ENCODE results near the gene CLDND2. TPM values are rescaled to one million over a fixed set of nuclear protein-coding genes. Genes with fewer than 3 reads are reported as not detected.

Gene CLDND2
- total RNA-seq, 1 experiment from 2014 or later = not detected

DNA sequence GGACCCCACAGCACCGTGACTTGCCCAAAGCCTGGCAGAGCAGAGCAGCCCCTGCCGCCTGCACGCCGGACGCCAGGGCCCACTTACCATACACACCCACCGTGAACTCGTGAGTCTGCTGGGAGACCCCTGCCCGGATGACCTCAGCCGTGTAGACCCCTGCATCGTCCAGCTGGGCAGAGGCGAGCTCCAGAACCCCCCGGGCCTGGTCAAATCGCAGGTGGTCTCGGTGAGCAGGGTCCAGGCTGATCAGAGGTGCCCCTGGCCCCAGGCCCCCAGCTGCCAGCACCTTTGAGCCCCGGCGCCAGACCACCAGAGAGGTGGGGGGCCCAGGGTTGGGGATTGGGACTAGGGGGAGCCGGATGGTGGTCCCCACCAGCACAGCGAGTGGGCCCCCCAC, 27.7 kb downstream of the CLDND2 start:
- DNase-seq (ENCODE audit: low read depth, low spot score) = no peak
- in situ Hi-C loops (cut with HindIII; ENCODE audit: low pct_unique_long_range_greater_than_20kb, low sequenced_read_pairs) = no loop called here

DNA sequence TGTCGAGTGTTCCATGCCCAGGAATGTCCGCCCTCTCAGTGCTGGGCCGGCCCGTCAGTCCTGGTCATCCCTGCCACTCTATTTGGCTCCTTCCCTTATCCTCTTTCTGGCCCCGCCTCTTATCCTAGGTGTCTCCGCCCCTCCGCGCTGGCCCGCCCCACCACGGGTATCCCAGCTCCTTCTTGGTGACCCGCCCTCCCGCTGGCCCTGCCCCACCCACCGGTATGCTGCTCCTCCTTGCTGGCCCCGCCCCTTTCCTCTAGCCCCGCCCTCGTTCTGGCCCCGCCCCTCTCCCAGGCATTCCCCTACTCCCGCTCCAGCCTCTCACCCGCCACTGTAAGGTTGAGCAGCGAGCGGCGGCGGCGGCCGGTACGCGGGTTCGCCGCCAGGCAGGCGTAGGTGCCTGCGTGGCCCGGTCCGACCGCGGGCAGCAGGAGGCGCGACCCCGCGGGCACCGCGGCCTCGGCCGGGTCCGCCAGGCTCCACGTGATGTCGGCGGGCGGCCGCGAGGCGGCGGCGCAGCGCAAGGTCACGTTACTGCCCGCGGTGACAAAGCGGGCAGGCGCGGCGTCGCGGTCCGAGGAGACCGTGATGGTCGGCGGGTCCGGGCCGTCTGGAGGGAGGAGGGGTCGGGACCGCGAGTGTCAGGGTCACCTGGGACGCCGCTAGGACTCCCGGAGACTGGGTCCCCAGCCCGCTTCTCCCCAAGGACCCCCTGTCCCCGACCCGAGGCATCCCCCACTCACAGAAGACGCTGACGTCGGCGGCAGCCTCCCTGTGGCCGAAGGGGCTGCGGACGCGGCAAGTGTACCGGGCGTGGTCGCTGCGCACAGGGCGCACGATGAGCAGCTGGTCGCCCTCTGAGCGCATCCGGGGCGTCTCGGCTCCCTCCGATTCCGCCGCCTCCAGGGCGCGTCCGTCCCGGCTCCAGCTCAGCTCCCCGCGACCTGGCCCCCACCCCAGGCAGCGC, 28.8 kb downstream of the CLDND2 start:
- DNase-seq (ENCODE audit: low read depth, low spot score) = peak; percentile 95
- in situ Hi-C loops (cut with HindIII; ENCODE audit: low pct_unique_long_range_greater_than_20kb, low sequenced_read_pairs) = no loop called here

- no peak for DNase-seq (ENCODE audit: low read depth, low spot score)
- in situ Hi-C loops (cut with HindIII; ENCODE audit: low pct_unique_long_range_greater_than_20kb, low sequenced_read_pairs) = no loop called here
These were observed 29.5 kb downstream of the CLDND2 start for GRCh38 chr19:51339313-51339686.

DNA sequence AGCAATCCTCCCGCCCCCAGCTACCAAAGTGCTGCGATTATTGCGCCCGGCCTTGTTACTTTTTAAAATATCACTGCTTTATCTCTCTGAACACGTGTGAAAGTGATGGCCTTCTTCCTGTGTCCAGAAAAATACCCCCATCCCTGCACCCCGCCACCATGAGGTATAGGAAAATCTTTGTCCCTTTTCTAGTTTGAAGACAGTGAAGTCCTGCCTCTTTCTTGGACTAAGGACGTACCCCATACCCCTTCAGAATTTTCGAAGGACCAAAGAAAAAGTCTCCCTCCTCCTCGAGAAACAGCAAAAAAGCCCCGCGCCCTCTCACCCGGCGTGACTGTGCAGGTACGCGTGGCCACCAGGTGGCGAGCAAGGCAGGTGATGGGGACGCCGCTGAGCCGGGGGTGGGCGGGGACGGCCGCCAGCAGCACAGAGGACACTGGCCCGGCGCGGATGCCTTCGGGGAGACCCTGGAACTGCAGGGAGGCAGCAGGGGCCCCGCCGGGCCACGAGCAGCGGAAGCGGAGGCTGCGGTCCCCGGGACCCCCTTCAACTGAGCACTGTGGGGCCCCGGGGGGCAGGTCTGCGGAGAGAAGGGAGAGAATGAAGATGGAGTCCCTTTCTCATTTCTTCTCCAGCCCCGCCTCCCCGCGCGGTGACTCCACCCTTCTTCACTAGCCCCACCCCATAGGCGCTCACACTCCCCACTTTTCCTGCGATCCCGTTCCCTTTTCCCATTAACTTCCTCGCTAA, 30.1 kb downstream of the CLDND2 start:
- DNase-seq (ENCODE audit: low read depth, low spot score) = peak; percentile 78
- in situ Hi-C loops (cut with HindIII; ENCODE audit: low pct_unique_long_range_greater_than_20kb, low sequenced_read_pairs) = no loop called here

DNA sequence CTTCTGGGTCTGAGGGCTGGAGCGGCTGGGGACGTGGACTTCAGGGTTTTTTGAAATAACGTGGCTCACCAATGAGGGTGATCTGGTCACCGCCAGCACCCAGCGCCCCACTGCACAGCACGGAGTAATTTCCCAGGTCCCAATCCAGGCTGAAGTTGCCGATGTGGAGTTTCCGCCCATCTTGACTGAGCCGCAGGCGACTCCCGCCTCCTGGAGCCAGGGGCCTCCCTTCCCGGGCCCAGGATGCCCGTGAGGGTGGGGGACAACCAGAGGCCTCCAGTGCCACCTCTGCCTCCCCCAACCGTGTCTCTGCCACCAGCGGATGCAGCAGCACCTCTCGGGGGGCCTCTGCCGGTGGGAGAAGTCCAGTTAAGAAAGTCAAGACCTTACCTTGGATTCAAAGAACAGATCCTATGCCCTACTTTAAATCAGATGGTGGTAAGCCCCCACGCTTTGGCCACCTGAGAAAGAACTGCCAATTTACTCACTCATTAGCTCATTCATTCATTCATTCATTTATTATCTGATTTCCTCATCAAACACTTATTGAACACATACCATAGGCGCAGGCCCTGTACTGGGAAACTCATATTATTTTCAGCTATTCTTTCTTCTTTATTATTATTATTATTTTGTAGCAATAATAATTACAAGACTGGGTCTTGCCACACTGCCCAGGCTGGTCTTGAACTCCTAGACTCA, 30.8 kb downstream of the CLDND2 start:
- in situ Hi-C loops (cut with HindIII; ENCODE audit: low pct_unique_long_range_greater_than_20kb, low sequenced_read_pairs) = no loop called here
- DNase-seq (ENCODE audit: low read depth, low spot score) = no peak

GRCh38 chr19:51337141-51337860, 31.5 kb downstream of the CLDND2 start:
- DNase-seq (ENCODE audit: low read depth, low spot score) = no peak
- in situ Hi-C loops (cut with HindIII; ENCODE audit: low pct_unique_long_range_greater_than_20kb, low sequenced_read_pairs) = no loop called here

GRCh38 chr19:51333836-51334460, 34.9 kb downstream of the CLDND2 start:
- in situ Hi-C loops (cut with HindIII; ENCODE audit: low pct_unique_long_range_greater_than_20kb, low sequenced_read_pairs) = no loop called here
- peak; percentile 20 for DNase-seq (ENCODE audit: low read depth, low spot score)

DNA sequence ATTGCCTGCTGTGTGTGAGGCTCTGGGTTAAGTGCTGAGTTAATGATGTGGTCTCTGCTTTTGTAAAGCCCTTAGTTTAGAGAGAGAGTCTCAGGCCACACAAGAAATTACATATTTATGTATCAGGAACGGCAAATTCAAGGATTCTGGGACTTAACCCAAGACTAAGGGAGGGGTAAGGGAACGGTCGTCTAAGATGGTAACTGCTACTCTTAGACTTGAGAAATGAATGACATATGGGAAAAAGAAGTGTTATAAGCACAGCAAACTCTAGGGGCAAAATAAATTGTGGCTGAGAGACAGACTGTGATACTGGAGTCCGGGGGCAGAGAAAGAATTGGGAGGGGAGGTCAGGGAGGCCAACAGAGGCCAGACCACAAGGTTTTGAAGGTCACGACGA, 37.1 kb downstream of the CLDND2 start:
- DNase-seq (ENCODE audit: low read depth, low spot score) = no peak
- in situ Hi-C loops (cut with HindIII; ENCODE audit: low pct_unique_long_range_greater_than_20kb, low sequenced_read_pairs) = no loop called here

GRCh38 chr19:51331193-51331592, 37.6 kb downstream of the CLDND2 start:
- DNase-seq (ENCODE audit: low read depth, low spot score) = no peak
- in situ Hi-C loops (cut with HindIII; ENCODE audit: low pct_unique_long_range_greater_than_20kb, low sequenced_read_pairs) = no loop called here

DNA sequence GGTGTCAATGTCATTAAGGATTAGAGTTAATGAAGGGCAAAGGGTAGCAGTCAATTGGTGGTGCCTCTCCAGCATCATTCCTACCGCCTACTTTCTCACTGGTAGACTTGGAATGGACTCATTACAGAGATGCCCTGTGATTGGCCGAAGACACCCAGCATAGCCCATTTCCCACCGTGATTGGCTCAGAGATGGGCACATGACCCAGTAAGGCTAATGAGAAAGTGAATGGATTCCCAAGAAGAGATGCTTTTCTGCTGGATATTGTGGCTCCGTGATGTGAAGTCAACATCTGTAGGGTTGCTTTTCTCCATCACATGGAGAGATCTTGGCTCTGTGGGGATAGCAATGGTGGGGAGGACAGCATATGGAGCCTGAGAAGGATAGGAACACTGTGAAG, 38.4 kb downstream of the CLDND2 start:
- no peak for DNase-seq (ENCODE audit: low read depth, low spot score)
- in situ Hi-C loops (cut with HindIII; ENCODE audit: low pct_unique_long_range_greater_than_20kb, low sequenced_read_pairs) = no loop called here

GRCh38 chr19:51329411-51329810, 39.4 kb downstream of the CLDND2 start:
- no peak for DNase-seq (ENCODE audit: low read depth, low spot score)
- in situ Hi-C loops (cut with HindIII; ENCODE audit: low pct_unique_long_range_greater_than_20kb, low sequenced_read_pairs) = no loop called here

- peak; percentile 60 for DNase-seq (ENCODE audit: low read depth, low spot score)
- in situ Hi-C loops (cut with HindIII; ENCODE audit: low pct_unique_long_range_greater_than_20kb, low sequenced_read_pairs) = no loop called here
These were observed 41.5 kb downstream of the CLDND2 start for GRCh38 chr19:51327066-51328001.

DNA sequence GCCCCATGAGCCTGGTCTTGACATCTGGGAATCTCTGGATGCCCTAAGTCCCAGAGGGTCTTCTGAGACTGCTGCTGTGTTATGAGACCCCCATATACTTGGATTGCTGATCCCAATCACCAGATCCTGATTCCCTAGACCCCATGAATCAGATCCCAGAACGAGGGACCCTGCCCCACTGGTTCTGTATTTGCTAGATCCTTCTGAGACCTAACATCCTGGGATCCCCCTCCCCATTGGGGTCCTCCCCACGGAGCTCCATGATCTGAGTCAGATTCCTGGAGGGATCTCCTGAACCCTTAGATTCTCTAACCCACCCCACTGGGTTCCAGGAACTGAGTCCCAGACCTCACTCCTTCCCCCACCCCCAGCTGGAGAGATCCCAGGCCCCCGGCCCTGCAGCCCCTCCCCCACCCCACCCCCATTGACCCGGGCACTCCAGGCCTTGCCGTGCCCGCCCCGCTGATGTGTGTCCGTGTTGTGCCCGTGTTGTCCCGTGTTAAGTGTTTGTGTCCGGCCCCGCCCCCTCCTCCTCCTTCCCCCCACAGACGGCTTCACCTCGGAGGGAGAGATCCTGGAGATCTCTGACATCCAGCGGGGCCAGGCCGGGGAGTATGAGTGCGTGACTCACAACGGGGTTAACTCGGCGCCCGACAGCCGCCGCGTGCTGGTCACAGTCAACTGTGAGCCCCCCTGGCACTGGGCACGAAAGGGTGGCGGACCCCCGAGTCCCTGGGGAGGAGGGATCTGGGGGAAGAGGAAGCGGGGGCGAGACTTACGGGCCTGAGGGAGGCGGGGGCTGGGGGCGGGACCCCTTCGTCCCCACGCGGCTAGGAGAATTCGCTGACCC, 42.4 kb downstream of the CLDND2 start:
- DNase-seq (ENCODE audit: low read depth, low spot score) = no peak
- in situ Hi-C loops (cut with HindIII; ENCODE audit: low pct_unique_long_range_greater_than_20kb, low sequenced_read_pairs) = no loop called here

DNA sequence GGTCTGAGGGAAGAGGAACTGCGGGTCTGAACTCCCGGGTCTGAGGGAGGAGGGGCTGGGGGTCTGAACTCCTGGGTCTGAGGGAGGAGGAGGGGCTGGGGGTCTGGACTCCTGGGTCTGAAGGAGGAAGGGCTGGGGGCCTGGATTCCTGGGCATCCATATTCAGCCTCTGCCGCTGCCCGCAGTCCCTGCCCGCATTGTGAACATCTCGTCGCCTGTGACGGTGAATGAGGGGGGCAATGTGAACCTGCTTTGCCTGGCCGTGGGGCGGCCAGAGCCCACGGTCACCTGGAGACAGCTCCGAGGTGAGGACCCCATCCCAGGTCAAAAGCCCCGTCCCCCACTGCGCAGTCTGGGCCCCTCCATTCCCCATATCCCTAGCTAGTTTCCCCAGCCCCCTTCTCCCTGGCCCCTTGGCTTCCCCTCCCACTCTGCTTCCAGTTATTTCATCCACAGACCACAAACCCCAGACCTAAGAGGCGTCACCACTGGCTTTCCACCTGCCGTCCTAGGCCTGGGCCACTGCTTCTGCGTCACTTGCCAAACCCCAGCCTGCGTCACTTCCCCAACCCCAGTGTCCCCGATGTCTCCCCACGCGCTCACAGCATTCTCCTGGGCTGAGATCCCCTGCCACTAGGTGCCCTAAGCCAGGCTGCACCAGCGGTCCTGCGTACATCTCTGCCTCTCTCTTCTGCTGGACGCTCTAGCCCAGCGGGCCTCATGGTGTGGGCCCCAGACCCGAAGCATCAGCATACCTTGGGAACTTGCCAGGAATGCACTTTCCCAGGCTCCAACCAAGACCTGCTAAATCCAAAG, 43.4 kb downstream of the CLDND2 start:
- in situ Hi-C loops (cut with HindIII; ENCODE audit: low pct_unique_long_range_greater_than_20kb, low sequenced_read_pairs) = no loop called here
- no peak for DNase-seq (ENCODE audit: low read depth, low spot score)

GRCh38 chr19:51324167-51324481, 44.7 kb downstream of the CLDND2 start:
- DNase-seq (ENCODE audit: low read depth, low spot score) = no peak
- in situ Hi-C loops (cut with HindIII; ENCODE audit: low pct_unique_long_range_greater_than_20kb, low sequenced_read_pairs) = no loop called here

All from SK-MEL-5 (cell line).